HG03571 (cell line): ENCODE results near the gene GOT1.

Experiments used
- ATAC-seq: cut with Tn5 transposase; IDR thresholded peaks from one replicate; pipeline ENCODE4 v1.9.1; 2021; ENCODE audit not compliant: unreplicated experiment

GOT1 gene

DNA sequence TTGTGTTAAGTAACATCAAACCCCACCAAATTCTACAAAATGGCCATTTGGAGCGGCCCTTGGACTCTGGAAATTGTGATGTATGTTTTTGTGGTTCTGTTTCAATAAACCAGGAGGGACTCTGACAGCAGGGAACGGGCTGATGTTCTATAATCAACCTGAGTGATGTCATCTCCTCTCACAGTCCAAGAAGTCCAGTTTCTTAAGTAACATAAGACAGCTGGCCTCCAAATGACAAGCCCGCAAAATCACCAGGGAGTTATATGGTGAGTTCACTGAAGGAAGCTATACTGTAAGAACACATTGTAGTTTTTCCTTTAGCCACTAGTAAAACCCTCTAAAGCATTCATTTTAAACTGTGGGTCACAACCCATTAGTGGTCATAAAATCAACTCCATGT, 34.0 kb downstream of the GOT1 start:
- ATAC-seq: no peak

GRCh38 chr10:99395750-99396445, 34.5 kb downstream of the GOT1 start:
- no peak for ATAC-seq

GRCh38 chr10:99394761-99395386, 35.5 kb downstream of the GOT1 start:
- no peak for ATAC-seq

- ATAC-seq: no peak
These were observed 36.2 kb downstream of the GOT1 start for GRCh38 chr10:99394256-99394655.

GRCh38 chr10:99393683-99394082, 36.7 kb downstream of the GOT1 start:
- no peak for ATAC-seq

DNA sequence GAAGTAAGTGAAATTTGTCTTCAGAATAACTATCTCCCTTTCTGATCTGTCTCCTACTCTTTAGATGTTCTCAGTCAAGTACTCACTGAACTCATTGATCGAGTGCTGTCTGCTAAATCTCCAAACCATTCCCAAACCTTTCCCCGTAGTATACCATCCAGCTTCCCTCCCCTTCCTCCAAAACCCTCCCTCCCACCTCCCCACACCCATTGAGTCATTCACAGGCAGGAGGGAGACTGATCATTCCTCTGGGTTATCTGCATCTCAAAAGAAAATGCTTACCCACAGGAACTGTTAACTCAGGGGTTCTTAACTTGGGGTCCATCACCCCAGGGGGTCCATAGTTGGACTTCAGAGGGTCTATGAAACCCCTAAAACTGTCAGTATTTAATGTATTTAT, 37.4 kb downstream of the GOT1 start:
- ATAC-seq: no peak

DNA sequence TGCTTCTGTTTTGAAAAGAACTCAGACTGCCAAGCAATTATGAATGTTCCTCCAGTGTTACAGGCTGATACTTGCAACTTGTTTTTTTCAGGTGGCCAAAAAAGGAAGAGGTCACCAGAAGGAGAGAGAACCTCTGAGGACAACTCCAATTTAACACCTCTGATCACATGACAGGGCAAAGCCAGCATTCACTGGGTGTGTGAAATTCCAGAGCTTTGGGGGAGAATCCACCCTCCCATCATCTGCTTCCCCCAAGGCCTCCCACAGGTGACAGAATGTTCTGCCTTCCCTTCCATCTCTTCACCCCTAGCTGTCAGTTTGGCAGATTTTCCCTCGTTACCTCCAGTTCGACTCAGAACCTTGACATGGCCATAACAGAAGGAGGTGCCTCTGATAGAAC, 39.1 kb downstream of the GOT1 start:
- no peak for ATAC-seq

DNA sequence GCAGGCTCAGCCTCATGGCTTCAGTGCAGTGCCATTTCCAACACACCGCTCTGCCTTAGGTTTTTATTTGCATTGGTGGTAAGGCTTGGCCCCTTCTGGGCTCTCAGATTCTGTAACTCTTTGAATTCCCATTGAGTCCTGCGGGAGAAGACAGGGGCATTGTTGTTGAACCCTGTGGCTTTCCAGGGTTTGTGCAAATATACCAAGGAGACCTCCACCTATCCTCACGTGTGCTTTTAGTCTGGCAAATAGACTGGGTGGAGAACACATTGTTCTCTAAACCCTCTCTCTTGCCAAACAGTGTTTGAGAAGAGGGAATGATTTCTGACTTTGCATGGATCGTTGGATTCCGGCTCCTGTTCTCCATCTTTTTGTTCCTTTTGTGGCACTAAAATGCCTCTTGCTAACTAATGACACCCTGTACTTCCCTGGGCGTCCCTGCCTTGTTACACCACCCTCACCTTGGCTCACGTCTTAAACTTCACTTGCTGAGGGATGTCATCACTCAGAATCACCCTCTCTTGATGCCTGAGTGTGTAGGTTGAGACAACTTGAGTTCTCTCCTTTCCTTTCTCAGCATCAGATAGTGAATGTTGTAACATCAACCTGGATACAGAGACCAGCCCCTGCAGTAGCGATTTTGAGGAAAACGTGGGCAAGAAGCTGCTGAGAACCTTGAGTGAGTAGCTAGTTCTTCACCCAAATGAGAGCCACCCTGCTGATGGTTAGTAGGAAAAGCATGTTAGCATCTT, 40.5 kb downstream of the GOT1 start:
- ATAC-seq: no peak

GRCh38 chr10:99387541-99387940, 42.9 kb downstream of the GOT1 start:
- ATAC-seq: no peak

DNA sequence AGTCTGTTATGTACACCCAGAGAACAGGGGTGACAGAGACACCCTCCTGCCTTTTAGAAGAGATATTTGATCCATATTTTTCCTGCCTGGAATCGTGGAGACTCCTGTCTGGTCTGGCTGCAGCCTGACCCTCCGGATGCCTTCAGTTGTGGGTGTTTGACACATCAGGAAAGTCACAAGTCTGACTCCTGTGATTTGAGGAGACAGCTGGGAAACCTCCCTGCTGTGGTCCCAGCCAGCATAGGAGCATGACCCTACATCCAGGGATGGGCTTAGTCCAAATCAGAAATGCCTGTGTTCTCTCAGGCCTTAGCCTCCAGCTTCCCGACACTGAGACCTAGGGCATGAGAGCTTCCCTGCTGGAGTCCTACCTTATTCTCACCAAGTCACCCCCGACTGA, 43.4 kb downstream of the GOT1 start:
- ATAC-seq: no peak

GRCh38 chr10:99382176-99382575, 48.2 kb downstream of the GOT1 start:
- ATAC-seq: no peak

DNA sequence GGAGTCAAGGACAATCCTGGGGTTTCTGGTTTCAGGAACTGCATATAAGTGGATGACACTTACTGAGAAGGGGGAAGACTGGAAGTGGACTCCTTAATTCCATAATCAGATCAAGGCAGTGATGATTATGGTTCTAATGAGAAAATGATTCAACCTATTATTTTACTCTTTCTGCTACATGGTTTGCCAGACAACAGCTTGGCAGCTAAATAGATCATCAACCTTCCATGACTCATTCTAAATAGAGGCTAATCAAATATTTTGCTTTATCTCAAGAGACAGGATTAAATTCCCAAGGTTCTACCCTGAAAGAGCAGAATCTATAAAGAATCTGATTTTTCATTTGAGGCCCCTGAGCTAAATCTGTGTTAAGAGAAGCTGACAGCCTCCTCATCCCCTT, 55.0 kb downstream of the GOT1 start:
- no peak for ATAC-seq

DNA sequence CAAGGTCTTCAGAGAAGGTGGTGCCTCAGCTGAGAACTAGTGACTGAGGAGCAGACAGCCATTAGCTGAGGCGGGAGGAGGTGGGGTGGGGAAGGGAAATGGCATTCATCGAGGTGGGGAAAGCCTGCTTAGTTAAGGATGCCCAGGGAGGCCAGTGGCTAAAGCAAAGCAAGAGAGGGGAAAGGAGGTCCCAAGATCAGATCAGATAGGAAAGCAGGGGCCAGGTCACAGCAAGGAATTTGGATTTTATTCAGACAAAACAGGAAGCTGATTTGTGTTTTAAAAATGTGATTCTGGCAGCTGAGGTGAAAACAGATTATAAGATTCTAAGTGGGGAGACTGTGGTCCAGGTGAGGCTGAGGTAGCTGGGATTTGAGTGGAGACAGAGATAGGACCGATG, 55.5 kb downstream of the GOT1 start:
- ATAC-seq: no peak

- ATAC-seq: no peak
These were observed 55.9 kb downstream of the GOT1 start for GRCh38 chr10:99374526-99374925.

DNA sequence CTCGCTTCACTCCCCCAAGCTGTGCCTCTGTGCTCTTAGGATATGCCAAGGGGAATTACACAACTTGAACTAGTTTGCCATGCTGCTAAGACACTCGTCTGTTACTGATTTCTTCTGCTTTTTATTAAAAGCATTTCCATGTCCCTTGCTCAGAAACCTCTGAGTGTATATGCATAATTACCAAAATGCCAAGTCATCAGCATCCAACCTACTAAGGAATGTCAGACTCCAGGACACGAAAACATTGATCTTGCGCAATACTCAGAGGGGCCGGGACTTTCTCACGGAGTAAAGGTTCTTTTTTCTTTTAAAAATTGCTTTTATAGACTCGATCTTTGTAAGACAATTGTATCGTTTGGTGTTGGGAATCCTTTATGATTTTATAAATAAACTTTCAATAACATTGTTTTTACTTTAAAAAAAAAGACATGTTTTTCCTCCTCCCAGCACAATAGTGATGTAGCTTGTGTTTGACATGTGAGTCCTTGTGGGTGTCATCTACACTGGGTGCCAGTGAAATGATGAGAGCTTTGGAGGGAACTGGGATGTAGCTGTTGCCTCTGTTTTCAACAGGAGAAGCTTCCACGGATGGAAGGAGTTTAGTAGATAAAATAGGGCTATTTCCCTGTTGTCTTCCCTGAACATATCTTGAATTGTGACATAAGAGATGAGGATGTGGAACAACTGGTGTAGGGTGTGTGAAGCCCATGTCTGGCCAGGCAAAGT, 57.7 kb downstream of the GOT1 start:
- no peak for ATAC-seq

- ATAC-seq: peak; percentile 75
These were observed 59.4 kb downstream of the GOT1 start for GRCh38 chr10:99370993-99371392.

- no peak for ATAC-seq
These were observed 60.9 kb downstream of the GOT1 start for GRCh38 chr10:99369551-99369950.

- ATAC-seq: no peak
These were observed 61.3 kb downstream of the GOT1 start for GRCh38 chr10:99369126-99369525.

GRCh38 chr10:99368646-99369045, 61.8 kb downstream of the GOT1 start:
- ATAC-seq: no peak

- ATAC-seq: no peak
These were observed 63.8 kb downstream of the GOT1 start for GRCh38 chr10:99366666-99367065.

GRCh38 chr10:99365736-99366135, 64.7 kb downstream of the GOT1 start:
- ATAC-seq: no peak

DNA sequence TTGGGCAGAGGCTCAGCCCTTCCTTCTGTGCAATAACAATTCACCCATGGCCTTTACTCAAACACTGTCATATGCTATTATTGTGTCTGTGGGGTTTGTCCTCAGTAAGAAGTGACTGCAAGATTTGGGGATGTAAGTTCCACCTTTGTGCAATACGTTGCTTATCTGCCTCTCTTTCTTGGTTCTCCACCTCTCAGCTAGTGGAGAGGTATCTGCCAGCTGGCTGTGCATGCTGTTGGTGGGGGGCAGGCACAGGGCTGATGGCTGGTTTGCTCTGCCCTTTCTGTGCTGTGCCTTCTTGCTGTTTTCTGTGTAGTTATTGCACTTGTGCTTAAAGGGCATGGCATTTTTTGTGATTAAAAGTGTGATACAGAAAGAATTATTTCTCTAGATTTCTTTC, 65.1 kb downstream of the GOT1 start:
- ATAC-seq: no peak
